ENCODE results near the gene LMNB1. TPM values are rescaled to one million over a fixed set of nuclear protein-coding genes. Genes with fewer than 3 reads are reported as not detected.
A peak's percentile ranks its signal among the peaks of the same experiment; 100 is the strongest.
"Not testable (repeated sequence)": the region's sequence is repeated elsewhere in the genome, so short reads cannot be mapped to it uniquely, and the experiment has no call there.

Gene LMNB1
- total RNA-seq, 1 donor from 2014 or later: 3.1 TPM

DNA sequence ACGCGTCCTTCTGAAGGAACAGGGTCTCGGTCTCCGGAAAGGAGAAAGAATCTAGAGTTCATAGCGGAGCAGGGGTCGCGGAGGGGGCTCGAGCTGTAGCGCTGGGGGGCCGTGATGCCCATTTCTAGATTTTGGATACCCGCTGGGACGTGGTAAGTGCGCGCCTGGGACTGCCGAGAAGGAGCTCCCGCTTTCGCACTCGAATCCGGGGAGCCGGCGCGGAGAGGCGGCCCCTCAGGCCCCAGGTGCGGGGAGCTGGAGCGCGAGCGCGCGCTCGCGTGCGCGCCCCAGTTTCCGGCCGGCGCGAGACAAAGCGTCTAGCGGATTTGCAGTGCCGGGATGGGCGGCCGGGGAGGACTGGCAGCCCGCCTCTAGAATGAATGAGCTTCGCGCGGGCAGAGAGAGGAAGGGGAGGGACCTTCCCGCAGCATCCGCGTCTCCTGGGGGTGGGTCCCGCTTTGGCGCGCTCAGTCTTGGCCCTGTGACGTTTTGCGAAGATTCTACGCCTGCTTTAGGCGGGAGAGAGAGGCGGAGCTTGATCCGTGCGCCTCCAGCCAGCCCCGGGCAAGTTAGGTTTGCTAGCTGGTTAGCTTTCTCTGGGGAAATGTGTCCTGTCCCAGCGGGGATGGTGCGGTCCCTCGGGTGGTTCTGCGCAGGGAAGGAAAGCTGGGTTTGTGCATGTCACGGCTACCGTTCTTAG, 1.2 kb downstream of the LMNB1 start:
- peak; percentile 93 for DNase-seq (ENCODE audit: low read depth)

DNA sequence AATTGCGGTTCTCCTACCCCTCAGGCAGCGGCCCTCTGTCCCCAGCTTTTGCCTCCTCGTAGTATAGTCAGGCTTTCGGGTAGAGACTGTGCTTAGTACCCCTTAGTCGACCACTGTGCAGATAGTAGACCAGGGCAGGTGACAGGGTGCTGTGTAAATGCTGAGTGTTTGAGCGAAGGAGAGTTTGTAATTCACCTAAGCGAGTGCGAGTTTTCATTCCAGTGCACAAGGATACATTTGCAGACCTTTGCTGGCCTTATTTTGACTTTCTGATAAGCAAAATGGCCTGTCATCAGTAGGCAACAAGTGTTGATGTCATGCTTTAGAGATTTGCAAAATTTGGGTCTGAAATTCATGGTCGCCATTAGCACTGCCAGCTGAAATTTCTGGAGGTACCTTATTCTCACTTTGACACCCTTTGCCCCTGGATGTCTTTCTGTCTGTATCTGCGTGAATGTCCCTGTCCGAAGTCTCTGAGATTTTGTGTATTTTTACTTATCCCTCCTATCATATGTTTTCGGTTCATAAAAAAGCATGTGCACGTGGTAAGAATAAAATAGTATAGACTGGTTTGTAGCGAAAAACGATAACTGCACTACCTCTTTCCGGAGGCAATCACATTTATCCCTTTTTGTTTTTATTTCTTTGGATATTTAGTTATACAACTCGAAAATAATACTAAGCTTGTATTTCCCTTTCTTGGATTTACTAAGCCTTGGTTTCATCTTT, 1.9 kb downstream of the LMNB1 start:
- no peak for DNase-seq (ENCODE audit: low read depth)

DNA sequence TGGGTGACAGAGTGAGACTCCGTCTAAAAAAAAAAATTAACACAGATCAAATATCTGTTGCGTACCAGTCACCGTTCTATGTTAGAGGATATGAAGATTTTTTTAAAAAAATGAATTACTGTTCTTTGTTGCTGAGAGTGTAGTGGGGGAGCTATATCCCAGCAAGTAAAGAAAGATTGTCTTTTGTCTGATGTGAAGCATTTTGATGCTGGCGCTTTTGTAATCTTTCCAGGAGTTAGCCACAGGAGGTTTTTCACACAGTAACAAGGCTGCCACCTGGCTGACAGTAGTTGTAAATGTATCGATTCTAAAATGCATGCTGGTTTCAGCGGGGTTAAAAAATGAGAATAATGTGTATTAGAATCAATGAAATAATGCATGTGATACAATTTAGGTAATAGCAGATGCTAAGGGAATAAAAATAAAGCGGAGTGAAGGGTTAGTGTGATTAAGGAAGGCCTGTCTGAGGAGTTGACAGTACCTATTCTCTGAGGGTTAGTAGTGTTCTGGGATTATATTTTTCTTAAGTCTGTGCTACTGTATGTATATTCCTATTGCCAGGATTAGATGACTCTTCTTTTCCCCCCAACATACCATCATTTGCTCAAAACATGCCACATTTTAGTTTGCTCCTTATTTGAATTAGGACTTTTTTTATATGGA, 3.4 kb downstream of the LMNB1 start:
- peak; percentile 73 for DNase-seq (ENCODE audit: low read depth)

DNA sequence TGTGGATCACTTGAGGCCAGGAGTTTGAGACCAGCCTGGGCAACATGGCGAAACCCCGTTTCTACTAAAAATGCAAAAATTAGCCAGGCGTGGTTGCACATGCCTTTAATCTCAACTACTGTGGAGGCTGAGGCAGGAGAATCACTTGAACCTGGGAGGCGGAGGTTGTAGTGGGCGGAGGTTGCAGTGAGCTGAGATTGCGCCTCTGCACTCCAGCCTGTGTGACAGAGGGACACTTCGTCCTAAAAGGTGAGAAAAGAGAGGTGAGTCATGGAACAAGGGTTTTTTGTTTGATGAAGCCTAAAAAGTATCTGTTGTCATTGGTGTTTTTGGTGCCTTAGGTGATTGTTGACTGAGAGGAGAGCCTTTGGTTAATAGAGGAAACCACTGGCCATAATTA, 11.5 kb downstream of the LMNB1 start:
- not testable (repeated sequence) for DNase-seq (ENCODE audit: low read depth)

DNA sequence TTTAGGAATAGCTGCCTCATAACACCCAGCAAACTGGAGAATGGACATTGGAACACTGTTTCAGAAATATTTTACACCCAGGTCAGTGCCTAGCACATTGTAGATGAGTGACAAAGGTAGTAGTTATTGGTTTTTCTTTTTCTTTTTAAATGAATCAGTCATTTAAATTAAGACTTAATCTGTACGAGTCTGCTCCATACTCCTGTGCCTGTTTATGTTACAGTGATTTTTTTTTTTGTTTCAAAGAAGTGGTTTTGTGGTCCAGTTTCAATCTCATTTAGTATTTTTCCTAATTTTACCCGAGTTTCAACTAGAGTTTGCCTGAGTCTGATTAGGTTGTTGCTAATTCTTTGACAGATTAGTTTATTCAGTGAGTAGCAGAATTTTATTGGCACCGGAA, 16.2 kb downstream of the LMNB1 start:
- DNase-seq (ENCODE audit: low read depth): no peak

DNA sequence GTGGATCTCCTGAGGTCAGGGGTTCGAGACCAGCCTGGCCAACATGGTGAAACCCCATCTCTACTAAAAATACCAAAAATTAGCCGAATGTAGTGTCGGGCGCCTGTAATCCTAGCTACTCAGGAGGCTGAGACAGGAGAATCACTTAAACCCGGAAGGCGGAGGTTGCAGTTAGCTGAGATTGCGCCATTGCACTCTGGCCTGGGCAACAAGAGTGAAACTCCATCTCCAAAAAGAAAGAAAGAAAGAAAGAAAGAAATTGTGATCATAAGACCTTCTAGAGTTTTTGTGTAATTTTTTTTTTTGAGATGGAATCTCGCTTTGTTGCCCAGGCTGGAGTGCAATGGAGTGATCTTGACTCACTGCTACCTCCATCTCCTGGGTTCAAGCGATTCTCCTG, 16.7 kb downstream of the LMNB1 start:
- DNase-seq (ENCODE audit: low read depth): not testable (repeated sequence)

DNA sequence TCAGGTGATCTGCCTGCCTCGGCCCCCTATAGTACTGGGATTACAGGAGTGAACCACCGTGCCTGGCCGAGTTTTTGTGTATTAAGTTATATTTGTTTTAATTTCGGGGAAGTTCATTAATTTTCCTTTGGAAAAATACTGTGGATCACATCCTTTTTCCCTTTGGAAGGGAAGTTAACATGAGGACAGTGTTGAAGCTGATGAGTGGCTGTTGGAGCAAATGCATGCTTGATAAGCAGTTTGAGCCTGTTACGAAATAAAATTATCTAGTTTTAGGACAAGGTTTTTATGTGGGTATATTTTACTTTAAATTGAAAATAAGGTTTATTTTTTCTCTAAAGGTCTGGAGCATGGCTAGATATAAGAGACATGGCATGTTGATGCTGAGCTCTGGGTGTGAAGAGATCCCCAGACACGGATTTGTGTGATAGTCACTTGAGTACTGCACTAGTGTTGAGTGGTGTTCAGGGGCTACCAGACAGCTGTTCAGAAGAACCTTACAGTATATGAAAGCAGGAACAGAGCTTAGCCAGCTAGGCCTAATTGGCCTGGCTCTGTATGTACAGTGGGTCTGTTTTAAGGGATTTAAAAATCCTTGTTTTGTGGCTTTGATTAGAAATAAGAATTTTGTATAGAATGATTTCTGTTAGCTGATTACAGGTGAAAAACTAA, 17.4 kb downstream of the LMNB1 start:
- DNase-seq (ENCODE audit: low read depth): peak; percentile 26

DNA sequence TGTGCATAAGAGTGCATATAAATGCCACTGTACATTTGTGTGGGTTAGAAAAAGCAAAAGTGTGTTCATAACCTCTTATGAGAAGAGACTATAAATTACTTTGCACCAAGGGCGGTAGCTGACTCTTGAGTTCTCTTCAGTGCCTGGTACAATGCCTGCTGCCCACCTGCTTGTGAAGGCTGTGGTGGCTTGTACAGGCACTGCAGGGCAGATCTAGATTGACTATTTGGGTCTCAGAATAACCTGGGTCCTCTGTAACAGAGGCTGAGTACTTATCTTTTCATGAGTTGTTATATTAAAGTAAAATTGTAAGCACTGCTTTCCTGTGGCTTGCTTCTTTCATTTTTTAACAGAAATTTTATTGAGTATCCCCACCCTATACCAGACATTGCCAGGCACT, 22.8 kb downstream of the LMNB1 start:
- no peak for DNase-seq (ENCODE audit: low read depth)

DNA sequence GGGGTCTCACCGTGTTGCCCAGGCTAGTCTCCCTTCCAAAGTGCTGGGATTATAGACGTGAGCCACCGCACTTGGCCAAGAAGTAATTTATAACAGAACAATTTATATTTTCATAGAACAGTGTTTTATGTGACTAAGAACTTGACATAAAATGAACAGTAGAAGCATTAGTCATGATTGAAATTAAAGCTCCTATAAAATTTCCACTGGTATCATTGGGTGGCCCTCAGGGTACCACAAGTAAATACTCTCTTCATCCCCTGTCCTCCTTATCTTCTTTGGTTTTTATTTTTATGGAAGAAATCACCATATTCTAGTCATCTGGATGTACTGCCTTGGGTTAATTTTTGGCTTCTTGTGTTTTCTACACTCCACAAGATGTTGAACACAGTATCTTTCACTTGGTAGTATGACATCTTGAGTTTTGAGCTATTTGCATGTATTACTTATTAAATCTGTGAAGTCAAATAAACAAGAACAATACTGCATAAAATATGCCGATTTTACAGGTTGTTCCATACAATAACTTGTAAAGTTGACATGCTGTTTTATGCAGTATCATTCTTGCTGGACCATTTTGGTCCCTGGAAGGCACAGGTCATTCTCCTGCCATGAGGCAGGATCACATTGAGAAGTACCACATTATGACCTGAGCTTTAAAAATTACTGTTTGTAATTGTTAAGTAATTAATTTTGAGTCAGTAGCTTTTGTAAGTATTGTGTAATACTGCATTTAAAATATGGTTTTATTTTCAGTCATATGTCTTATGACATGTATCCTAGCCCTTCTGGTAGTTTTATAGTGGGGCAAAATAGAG, 24.4 kb downstream of the LMNB1 start:
- no peak for DNase-seq (ENCODE audit: low read depth)

DNA sequence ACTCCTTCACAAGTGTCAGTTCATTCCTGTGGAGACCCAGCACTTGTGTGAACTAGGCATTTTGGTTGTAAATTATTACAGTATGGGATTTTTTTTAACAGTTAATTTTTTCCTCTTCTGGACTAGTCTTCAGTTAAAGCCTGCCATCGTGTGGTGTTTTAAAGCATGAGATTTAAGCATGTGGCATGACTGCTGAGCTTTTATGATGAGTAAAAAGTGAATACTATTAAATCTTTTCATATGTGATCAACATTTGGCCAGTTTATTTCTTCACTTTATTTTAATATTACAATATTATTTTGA, 25.0 kb downstream of the LMNB1 start:
- DNase-seq (ENCODE audit: low read depth): peak; percentile 65

DNA sequence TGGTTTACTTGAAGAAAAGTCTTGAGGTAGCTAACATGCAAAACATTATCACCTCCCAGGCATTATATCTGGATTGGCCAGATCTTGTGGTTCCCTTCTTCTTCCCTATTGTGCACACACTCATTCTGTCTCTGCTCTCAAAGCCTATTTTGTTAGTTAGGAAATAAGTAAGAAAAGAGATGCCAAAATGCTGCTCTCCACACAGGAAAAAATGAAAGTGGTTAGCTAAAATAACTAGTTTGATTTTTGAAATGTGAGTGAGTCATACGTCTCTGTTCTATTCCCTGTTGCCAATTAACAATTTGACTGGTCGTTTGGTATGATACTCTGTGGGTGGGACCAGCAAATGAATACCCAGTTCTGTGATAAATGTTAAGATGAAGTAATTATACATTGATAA, 28.1 kb downstream of the LMNB1 start:
- peak; percentile 23 for DNase-seq (ENCODE audit: low read depth)

DNA sequence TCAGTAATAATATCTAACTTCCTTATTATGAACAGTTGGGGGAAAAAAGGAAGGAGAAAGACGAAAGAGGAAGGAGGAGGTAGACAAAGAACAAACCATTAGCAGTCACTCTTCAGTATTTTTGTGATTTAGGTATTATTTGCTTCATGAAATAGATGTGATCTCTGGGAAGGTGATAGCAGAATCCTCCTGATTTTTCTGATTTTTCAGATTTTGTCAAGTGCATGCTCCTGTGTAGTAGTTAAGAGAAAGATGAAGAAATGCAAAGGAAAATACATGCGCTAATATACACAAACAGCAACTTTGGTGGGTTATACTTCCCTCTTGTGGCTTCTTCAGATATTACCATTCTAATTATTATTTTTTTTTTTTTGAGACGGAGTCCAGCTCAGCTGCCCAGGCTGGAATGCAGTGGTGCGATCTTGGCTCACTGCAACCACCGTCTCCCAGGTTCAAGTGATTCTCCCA, 31.6 kb downstream of the LMNB1 start:
- peak; percentile 56 for DNase-seq (ENCODE audit: low read depth)

DNA sequence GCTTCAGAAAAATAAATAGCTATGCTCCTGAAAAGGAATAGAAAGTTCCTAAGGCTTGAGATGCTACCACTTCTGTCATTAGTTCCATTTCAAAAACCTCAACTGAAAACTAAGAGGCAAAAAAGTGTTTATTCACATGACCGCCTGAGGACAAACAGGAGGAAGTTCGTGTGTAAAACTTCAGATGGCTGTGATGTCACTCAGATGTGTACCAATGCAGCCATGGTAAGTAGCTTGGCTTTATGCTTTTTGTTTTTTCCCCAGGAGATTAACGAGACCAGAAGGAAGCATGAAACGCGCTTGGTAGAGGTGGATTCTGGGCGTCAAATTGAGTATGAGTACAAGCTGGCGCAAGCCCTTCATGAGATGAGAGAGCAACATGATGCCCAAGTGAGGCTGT, 33.0 kb downstream of the LMNB1 start:
- DNase-seq (ENCODE audit: low read depth): no peak

DNA sequence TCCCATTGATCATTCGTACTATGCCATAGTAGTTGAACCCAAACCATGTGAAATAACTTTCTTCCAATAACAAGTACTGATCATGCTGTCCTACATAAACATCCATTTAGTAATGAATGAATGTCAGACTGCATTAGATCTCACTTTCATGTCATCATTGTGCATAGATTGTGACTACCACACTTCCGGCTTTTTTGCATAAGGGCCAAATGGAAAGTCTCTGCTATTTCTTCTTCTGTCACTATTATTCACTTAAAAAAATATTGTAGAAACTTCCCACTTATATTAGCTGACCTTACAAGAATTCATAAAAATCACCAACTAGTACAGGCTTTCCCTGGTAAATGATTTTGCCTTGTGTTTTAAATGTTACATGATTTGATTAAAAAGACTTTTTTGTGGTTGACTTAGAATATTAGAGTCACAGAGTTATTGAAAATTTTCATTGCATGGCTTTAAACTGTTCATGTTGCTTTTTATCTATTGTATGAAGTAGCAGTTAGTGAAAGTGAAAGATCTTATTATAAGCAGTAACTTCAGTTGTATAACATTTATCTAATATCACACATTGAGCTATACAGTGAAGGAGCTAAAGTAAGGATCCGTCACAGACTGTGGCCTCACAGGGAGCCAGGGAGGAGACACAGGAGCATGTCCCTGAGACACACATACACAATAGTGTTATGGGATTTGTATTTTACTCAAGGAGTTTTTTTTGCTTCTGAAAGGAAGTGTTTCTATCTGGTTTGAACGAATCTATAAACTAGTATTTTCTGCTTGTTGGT, 33.9 kb downstream of the LMNB1 start:
- no peak for DNase-seq (ENCODE audit: low read depth)

DNA sequence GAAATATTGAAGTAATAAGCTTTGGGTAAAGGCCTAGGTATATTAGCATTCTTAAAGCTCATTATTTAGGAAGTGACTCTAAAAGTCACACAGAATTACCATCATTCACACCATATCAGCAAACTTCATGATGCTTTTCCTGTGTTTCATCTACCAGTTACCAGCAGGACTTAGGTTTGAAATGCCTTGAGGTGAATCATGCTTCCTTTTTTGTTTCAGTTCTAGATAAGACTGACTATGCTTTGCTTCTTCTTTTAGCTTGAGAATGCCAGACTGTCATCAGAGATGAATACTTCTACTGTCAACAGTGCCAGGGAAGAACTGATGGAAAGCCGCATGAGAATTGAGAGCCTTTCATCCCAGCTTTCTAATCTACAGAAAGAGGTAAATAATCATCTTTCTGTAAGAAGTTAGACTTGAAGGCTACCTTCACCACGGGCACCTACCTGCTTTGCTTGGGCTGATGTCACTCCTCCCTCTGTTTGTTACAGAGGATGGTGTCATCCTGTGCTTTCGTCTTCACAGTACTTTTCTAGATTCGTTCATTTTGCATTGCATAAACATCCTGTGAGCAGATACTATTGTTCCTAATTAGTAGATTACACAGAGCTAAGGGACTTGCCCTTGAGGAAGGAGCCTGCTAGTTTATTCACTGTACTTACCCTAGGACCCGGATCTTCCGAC, 34.7 kb downstream of the LMNB1 start:
- DNase-seq (ENCODE audit: low read depth): peak; percentile 41

DNA sequence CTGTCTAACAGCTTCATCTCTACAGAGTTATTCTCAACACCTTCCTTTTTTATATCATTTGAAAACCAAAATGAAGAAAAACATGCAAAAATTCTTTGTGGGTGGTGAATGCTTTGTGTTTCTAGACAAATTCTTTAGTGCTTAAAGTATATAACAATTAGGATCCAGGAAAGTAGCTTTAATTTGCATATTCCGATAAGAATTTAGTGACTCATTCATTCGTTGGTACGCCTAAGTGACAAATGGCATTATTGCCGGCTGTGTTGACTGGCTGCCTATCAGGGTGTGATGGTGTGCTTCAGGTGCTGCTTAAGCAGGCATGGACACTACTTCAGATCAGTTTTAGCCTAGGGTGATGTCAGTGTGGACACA, 35.2 kb downstream of the LMNB1 start:
- DNase-seq (ENCODE audit: low read depth): no peak

DNA sequence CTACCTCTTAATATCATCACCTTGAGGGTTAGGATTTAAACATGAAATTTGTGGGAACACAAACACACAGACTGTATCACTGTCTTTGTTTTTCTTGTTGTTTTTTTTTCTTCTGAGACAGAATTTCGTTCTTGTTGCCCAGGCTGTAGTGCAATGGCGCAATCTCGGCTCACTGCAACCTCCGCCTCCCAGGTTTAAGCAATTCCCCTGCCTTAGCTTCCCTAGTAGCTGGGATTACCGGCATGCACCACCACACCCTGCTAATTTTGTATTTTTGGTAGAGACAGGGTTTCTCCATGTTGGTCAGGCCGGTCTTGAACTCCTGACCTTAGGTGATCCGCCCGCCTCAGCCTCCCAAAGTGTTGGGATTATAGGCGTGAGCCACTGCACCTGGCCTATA, 36.9 kb downstream of the LMNB1 start:
- not testable (repeated sequence) for DNase-seq (ENCODE audit: low read depth)

DNA sequence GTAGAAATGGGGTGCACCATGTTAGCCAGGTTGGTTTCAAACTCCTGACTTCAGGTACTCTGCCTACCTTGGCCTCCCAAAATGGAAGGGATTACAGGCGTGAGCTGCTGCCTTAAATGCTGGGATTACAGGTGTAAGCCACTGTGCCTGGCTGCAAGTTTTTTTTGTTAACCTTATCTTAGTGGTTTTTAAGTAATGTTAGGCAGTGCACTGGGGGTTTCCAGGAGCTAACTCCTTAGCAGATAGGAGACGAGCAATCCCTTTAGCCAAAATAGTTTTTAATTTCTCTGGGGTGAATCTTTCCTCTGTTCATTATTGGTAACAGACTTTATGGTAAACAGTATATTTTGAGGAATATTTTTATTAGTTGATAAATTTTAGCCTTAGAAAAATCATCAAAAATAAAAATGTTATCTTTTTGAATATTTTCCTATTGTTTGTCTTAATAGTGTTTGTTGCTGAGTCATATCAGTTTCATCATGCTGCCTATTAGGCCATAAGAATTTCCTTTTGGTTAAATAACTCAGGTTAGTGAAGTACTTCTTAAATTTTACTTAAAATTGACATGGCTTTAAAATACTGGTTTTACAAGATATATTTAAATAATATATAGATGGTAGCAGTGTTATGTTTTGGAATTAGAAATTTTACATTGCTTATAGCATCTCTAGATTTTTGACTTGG, 37.9 kb downstream of the LMNB1 start:
- DNase-seq (ENCODE audit: low read depth): no peak

DNA sequence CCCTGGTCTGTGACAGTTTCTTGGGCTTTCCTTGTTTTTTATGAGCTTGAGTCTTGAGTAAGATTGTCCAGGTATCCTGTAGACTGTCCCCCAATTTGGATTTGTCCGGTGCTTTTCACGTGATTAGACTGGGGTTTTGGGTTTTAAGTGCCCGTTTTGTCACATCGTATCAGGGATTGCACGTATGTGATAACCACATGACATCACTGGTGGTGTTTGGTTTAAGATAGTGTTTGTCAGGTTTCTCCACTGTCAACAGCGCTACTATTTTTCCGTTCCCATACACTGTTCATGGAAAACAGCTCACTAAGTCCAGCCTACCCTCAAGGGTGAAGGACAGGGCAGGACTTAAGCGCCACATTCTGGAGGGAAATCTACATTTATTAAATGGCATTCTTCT, 39.7 kb downstream of the LMNB1 start:
- DNase-seq (ENCODE audit: low read depth): no peak
